HG02852 (cell line): Measurements from ENCODE around the gene INTS15.

Source experiments
- ATAC-seq: cut with Tn5 transposase; IDR thresholded peaks from one replicate; pipeline ENCODE4 v1.9.1; 2021; ENCODE audit warnings: mild to moderate bottlenecking, moderate library complexity; ENCODE audit not compliant: unreplicated experiment

The INTS15 gene

DNA sequence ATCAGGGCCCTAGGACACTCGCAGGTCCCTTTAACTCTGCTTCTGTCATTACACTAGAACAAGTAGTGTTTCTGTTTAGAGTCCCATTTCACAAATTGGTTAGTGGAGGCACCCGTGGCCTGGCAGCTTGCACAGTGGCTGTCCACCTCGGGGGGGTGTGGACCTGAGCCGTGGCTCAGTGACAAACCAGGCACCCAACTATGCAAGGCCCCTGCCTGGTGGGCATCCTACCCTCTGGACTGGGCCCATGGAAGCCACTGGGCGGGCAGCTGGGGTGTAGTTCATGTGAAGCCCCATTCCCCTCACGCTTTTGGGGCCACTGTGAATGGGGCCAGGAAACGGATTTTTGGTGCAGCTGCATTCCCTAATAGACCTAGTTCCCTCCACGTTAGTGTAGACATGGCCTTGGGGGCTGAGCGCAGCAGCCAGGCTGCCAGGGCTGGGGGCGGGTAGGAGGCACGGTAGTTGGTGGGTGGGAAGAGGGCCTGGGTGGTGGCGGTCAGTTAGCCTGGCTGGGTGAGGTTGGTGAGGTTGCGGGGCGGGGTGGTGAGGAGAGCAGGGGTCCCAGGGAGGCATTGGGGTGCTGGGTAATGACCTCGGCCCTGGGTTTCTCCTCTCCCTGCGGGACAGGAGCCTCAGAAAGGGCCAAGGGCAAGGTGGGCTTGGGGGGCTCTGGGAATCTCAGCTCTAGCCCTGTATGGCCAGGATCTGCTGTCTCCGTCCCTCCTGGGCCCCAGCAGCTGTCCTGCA, 66.0 kb downstream of the INTS15 start:
- ATAC-seq, result no peak

DNA sequence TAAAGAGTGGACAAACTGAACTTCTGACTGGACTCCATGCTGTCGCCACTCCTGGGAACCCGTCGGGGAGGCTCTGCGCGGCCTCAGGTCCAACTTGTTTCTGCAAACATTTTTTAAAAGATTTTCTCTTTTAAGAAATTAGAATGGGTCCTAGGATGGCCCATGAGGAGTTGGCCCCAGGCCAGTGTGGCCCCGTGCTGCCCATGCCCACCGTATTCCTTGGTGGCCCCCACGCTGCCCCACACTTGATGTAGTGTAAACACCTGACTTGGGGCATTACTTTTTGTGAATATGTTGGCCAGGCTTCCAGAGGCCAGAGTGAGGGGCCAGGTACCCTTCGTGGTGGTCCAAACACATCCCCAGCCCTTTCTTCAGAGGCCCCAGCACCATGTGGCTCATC, 66.6 kb downstream of the INTS15 start:
- no peak for ATAC-seq
